Measurements from ENCODE around the gene HDHD5. TPM values are rescaled to one million over a fixed set of nuclear protein-coding genes. Genes with fewer than 3 reads are reported as not detected.
A peak's percentile ranks its signal among the peaks of the same experiment; 100 is the strongest.

Gene HDHD5
- total and polyA plus RNA-seq, 7 donors = 26.7 to 49.0 (median 33.9) TPM

GRCh38 chr22:17164392-17165024 is 5.4 kb upstream of the HDHD5 start:
- intact Hi-C loops (cut with DNase I) = no loop called here
- H3K27ac ChIP-seq = no peak overlapping the region
- DNase-seq = no peak

GRCh38 chr22:17162731-17163130 is 3.7 kb upstream of the HDHD5 start:
- 83 to 93% methylated on average over 8 of the region's 8 CpGs for WGBS, 2 donors
- no peak for DNase-seq
- TF ChIP-seq POLR2A (IDR thresholded peaks at IDR 0.05) (no peak), POLR2AphosphoS5 (IDR thresholded peaks at IDR 0.05) (no peak), EP300 (IDR thresholded peaks at IDR 0.05) (no peak), CTCF (IDR thresholded peaks at IDR 0.05) (no peak)
- intact Hi-C loops (cut with DNase I) = no loop called here
- H3K36me3 ChIP-seq = no peaks in the 10 kb centered on the region
- no peaks in the 10 kb centered on the region for H3K9me3 ChIP-seq
- no peaks in the 10 kb centered on the region for H3K27me3 ChIP-seq
- H3K27ac ChIP-seq = no peak overlapping the region
- H3K4me1 ChIP-seq = peaks cover 0 to 22% (median 13%) of the 10 kb centered on the region in 4 donors
- no peak overlapping the region for H3K4me3 ChIP-seq

More at GRCh38 chr22:17164392-17165024, 5.4 kb upstream of the HDHD5 start:
- H3K27me3 ChIP-seq = no peaks in the 10 kb centered on the region
- peaks cover 0 to 13% (median 5%) of the 10 kb centered on the region in 4 donors for H3K4me1 ChIP-seq
- no peak overlapping the region for H3K4me3 ChIP-seq
- 87 to 92% methylated on average over 3 of the region's 3 CpGs for WGBS, 2 donors
- no peaks in the 10 kb centered on the region for H3K36me3 ChIP-seq
- TF ChIP-seq POLR2AphosphoS5 (IDR thresholded peaks at IDR 0.05) (no peak), EP300 (IDR thresholded peaks at IDR 0.05) (no peak), POLR2A (IDR thresholded peaks at IDR 0.05) (no peak), CTCF (IDR thresholded peaks at IDR 0.05) (no peak)
- H3K9me3 ChIP-seq = no peaks in the 10 kb centered on the region

GRCh38 chr22:17161991-17162390 is 2.9 kb upstream of the HDHD5 start:
- 89 to 92% methylated on average over 3 of the region's 3 CpGs for WGBS, 2 donors
- Histone ChIP-seq H3K4me3 (no peak overlapping the region), H3K27ac (no peak overlapping the region), H3K9me3 (no peaks in the 10 kb centered on the region), H3K4me1 (peaks cover 0 to 29% (median 18%) of the 10 kb centered on the region in 4 donors), H3K27me3 (no peaks in the 10 kb centered on the region), H3K36me3 (no peaks in the 10 kb centered on the region)
- no peak for DNase-seq
- intact Hi-C loops (cut with DNase I) = no loop called here
- TF ChIP-seq POLR2A (IDR thresholded peaks at IDR 0.05) = no peak
- no peak for TF ChIP-seq CTCF (IDR thresholded peaks at IDR 0.05)
- no peak for TF ChIP-seq EP300 (IDR thresholded peaks at IDR 0.05)
- no peak for TF ChIP-seq POLR2AphosphoS5 (IDR thresholded peaks at IDR 0.05)

- no peaks in the 10 kb centered on the region for H3K9me3 ChIP-seq
- peak; percentile 82 for DNase-seq
- peaks cover 0 to 45% (median 26%) of the 10 kb centered on the region in 4 donors for H3K4me1 ChIP-seq
- WGBS, 2 donors = 2 to 15% methylated on average over 35 of the region's 35 CpGs
- TF ChIP-seq CTCF (IDR thresholded peaks at IDR 0.05) (no peak), POLR2AphosphoS5 (IDR thresholded peaks at IDR 0.05) (no peak), POLR2A (IDR thresholded peaks at IDR 0.05) (no peak), EP300 (IDR thresholded peaks at IDR 0.05) (no peak)
- no peaks in the 10 kb centered on the region for H3K27me3 ChIP-seq
- intact Hi-C loops (cut with DNase I) = loop anchor here (1.0 to 5.0 kb wide), 3 partner anchors 12 to 478 kb away; partner anchors contain the start of genes BCL2L13 and IL17RA
- no peaks in the 10 kb centered on the region for H3K36me3 ChIP-seq
- H3K4me3 ChIP-seq = peak overlapping the region; percentile 44 to 77 (median 63)
- H3K27ac ChIP-seq = peak overlapping the region; percentile 88 to 93 (median 91)
These were observed 451 bp upstream of the HDHD5 start for GRCh38 chr22:17159504-17159951.

Data from sigmoid colon (tissue), 7 donors.